H1 (cell line): ENCODE data around the gene EGR2. TPM values are rescaled to one million over a fixed set of nuclear protein-coding genes. Genes with fewer than 3 reads are reported as not detected.

Source experiments
- HDAC2 ChIP-seq, 2 experiments: fragments of 300-600 bp in 1 of 2; sonication (generic) in 1 of 2; IDR thresholded peaks; 2 replicates each; pipeline ENCODE4 v1.6.1; 2011 to 2012; ENCODE audit warnings: low read depth in 2 of 2, low read length in 2 of 2, mild to moderate bottlenecking in 2 of 2, moderate library complexity in 2 of 2, borderline replicate concordance in 1 of 2, inconsistent platforms in 1 of 2
- KDM1A ChIP-seq: fragments of 200-600, 300-600 bp; sonication (generic); IDR thresholded peaks from 2 replicates; pipeline ENCODE4 v1.7.1; 2016; ENCODE audit warnings: mild to moderate bottlenecking, low read length, borderline replicate concordance
- KDM4A ChIP-seq: IDR thresholded peaks from one replicate; pipeline ENCODE4 v1.7.1; 2012; ENCODE audit warnings: low read depth, mild to moderate bottlenecking, moderate library complexity, low read length, inconsistent platforms; ENCODE audit not compliant: severe bottlenecking
- RNF2 ChIP-seq: fragments of 200-900, 300-1000 bp; sonication (generic); IDR thresholded peaks from 2 replicates; pipeline ENCODE4 v1.7.1; 2016; ENCODE audit warnings: borderline replicate concordance, low read depth, mild to moderate bottlenecking, antibody characterized with exemption, low read length; ENCODE audit not compliant: poor library complexity, severe bottlenecking; ENCODE audit errors: missing control alignments
- SIRT6 ChIP-seq: IDR thresholded peaks from one replicate; pipeline ENCODE4 v1.7.1; 2012; ENCODE audit warnings: low read length, inconsistent platforms
- polyA plus RNA-seq, 7 experiments: library from polyadenylated mRNA; depleted of rRNA in 3 of 7; stranded (reverse) in 5 of 7; unstranded in 2 of 7; fragments of >200 nt in 5 of 7; fragments of 200-250 nt in 2 of 7; gene quantifications; 1 replicate in 5 of 7; 2 replicates in 1 of 7; 4 replicates in 1 of 7; pipeline versions ENCODE4 v1.2.1 to v1.2.3, GENCODE V29; 2011 to 2013; ENCODE audit warnings: missing spikeins in 2 of 7, mixed read lengths in 2 of 7
- total RNA-seq: library from RNA; stranded (reverse); fragmentation: NEBNext Ultra II Directional; extraction: Animal tissue kit (Norgen Biotek cat#: 25700); gene quantifications from 2 replicates; pipeline ENCODE4 v1.2.1, GENCODE V29; 2021
- TF ChIP-seq, protein P1 (sequence below): fragments of 300-600 bp; sonication (generic); IDR thresholded peaks from 2 replicates; pipeline ENCODE4 v1.7.1; 2012; ENCODE audit warnings: low read length, moderate library complexity, mild to moderate bottlenecking, inconsistent platforms; ENCODE audit not compliant: insufficient replicate concordance
- TF ChIP-seq, protein P2 (sequence below): IDR thresholded peaks from 2 replicates; pipeline ENCODE4 v1.6.1; 2012; ENCODE audit warnings: inconsistent platforms
- TF ChIP-seq, protein P3 (sequence below): IDR thresholded peaks from 2 replicates; pipeline ENCODE4 v1.6.1; 2012; ENCODE audit warnings: inconsistent platforms

EGR2 gene
- total and polyA plus RNA-seq, 2 of the 8 experiments (the other 6 are each of a cell fraction or from before 2014, with no cell fraction given): 1.3 to 2.1 TPM

DNA sequence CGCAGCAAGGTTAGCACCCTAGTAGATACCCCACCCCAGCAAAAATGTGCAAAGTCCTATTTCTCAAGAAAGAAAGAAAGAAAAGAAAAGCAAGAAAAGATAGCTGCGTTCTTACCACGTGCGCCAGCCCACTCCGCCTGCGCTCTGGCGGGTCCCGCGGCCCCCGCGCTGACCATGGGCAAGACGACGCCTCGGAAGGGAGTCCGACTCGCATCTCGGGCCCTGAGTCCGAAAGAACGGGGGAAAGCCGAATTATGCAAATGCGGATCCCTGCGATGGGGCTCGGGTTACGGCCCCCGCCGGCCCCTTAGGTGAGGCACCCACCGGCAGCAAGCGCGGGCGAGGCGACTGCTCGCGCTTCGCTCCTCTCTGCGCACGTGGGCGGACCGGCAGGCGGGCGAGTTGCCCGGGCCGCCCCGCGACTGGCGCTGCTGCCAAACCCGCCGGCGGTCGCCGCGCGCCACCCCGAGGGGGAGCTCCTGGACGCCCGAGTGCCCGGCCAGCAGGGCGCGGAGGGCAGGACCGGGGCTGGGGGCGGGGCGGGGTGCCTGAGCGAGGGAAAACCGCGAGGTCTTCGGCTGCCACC is 2.4 kb upstream of the EGR2 start (continued):
- TF ChIP-seq, protein P1, sequence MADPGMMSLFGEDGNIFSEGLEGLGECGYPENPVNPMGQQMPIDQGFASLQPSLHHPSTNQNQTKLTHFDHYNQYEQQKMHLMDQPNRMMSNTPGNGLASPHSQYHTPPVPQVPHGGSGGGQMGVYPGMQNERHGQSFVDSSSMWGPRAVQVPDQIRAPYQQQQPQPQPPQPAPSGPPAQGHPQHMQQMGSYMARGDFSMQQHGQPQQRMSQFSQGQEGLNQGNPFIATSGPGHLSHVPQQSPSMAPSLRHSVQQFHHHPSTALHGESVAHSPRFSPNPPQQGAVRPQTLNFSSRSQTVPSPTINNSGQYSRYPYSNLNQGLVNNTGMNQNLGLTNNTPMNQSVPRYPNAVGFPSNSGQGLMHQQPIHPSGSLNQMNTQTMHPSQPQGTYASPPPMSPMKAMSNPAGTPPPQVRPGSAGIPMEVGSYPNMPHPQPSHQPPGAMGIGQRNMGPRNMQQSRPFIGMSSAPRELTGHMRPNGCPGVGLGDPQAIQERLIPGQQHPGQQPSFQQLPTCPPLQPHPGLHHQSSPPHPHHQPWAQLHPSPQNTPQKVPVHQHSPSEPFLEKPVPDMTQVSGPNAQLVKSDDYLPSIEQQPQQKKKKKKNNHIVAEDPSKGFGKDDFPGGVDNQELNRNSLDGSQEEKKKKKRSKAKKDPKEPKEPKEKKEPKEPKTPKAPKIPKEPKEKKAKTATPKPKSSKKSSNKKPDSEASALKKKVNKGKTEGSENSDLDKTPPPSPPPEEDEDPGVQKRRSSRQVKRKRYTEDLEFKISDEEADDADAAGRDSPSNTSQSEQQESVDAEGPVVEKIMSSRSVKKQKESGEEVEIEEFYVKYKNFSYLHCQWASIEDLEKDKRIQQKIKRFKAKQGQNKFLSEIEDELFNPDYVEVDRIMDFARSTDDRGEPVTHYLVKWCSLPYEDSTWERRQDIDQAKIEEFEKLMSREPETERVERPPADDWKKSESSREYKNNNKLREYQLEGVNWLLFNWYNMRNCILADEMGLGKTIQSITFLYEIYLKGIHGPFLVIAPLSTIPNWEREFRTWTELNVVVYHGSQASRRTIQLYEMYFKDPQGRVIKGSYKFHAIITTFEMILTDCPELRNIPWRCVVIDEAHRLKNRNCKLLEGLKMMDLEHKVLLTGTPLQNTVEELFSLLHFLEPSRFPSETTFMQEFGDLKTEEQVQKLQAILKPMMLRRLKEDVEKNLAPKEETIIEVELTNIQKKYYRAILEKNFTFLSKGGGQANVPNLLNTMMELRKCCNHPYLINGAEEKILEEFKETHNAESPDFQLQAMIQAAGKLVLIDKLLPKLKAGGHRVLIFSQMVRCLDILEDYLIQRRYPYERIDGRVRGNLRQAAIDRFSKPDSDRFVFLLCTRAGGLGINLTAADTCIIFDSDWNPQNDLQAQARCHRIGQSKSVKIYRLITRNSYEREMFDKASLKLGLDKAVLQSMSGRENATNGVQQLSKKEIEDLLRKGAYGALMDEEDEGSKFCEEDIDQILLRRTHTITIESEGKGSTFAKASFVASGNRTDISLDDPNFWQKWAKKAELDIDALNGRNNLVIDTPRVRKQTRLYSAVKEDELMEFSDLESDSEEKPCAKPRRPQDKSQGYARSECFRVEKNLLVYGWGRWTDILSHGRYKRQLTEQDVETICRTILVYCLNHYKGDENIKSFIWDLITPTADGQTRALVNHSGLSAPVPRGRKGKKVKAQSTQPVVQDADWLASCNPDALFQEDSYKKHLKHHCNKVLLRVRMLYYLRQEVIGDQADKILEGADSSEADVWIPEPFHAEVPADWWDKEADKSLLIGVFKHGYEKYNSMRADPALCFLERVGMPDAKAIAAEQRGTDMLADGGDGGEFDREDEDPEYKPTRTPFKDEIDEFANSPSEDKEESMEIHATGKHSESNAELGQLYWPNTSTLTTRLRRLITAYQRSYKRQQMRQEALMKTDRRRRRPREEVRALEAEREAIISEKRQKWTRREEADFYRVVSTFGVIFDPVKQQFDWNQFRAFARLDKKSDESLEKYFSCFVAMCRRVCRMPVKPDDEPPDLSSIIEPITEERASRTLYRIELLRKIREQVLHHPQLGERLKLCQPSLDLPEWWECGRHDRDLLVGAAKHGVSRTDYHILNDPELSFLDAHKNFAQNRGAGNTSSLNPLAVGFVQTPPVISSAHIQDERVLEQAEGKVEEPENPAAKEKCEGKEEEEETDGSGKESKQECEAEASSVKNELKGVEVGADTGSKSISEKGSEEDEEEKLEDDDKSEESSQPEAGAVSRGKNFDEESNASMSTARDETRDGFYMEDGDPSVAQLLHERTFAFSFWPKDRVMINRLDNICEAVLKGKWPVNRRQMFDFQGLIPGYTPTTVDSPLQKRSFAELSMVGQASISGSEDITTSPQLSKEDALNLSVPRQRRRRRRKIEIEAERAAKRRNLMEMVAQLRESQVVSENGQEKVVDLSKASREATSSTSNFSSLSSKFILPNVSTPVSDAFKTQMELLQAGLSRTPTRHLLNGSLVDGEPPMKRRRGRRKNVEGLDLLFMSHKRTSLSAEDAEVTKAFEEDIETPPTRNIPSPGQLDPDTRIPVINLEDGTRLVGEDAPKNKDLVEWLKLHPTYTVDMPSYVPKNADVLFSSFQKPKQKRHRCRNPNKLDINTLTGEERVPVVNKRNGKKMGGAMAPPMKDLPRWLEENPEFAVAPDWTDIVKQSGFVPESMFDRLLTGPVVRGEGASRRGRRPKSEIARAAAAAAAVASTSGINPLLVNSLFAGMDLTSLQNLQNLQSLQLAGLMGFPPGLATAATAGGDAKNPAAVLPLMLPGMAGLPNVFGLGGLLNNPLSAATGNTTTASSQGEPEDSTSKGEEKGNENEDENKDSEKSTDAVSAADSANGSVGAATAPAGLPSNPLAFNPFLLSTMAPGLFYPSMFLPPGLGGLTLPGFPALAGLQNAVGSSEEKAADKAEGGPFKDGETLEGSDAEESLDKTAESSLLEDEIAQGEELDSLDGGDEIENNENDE: no peak
- TF ChIP-seq HDAC2 (IDR thresholded peaks at IDR 0.05; ENCODE audit: borderline replicate concordance in 1 of 2, low read depth in 2 of 2, low read length in 2 of 2): peak in 1 of 2 experiments; percentile 77; a peak in 1 of 4 replicates
- TF ChIP-seq SIRT6: no peak
- TF ChIP-seq RNF2: peak; percentile 89
- TF ChIP-seq, protein P2, sequence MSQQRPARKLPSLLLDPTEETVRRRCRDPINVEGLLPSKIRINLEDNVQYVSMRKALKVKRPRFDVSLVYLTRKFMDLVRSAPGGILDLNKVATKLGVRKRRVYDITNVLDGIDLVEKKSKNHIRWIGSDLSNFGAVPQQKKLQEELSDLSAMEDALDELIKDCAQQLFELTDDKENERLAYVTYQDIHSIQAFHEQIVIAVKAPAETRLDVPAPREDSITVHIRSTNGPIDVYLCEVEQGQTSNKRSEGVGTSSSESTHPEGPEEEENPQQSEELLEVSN: peak; percentile 98
- TF ChIP-seq, protein P3, sequence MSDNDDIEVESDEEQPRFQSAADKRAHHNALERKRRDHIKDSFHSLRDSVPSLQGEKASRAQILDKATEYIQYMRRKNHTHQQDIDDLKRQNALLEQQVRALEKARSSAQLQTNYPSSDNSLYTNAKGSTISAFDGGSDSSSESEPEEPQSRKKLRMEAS: peak; percentile 98
- TF ChIP-seq KDM1A: 0 out of 2 replicates have a peak, but pooled peaks have one; percentile 17
- peak; percentile 98 for TF ChIP-seq KDM4A
